A549 (cell line): ENCODE results near the gene SPAG9.

ENCODE experiments used
- CBX8 ChIP-seq: fragments of 200-600 bp; sonication (generic); IDR thresholded peaks from 2 replicates; pipeline ENCODE4 v1.6.1; 2016
- CEBPB ChIP-seq, 2 experiments: fragments of >200 bp in 1 of 2; sonication (Bioruptor Twin) in 1 of 2; formaldehyde crosslinking in 1 of 2; IDR thresholded peaks; 2 replicates each; pipeline ENCODE4 v1.6.1; 2012 to 2016
- EHMT2 ChIP-seq: fragments of 200-600 bp; sonication (generic); IDR thresholded peaks from 2 replicates; pipeline ENCODE4 v1.6.1; 2016; ENCODE audit warnings: antibody characterized with exemption, low read depth, mild to moderate bottlenecking, moderate library complexity
- EP300 ChIP-seq, 2 experiments: fragments of >200 bp; sonication (Bioruptor Twin); formaldehyde crosslinking; IDR thresholded peaks; 2 replicates in 1 of 2; 3 replicates in 1 of 2; pipeline ENCODE4 v1.6.1; 2016 to 2017
- FOSL2 ChIP-seq, 2 experiments: fragments of 450-650 bp in 1 of 2; fragments of >200 bp in 1 of 2; sonication (Bioruptor Twin) in 1 of 2; formaldehyde crosslinking; IDR thresholded peaks; 2 replicates each; pipeline versions ENCODE4 v1.5.0 to v1.6.1; 2016 to 2020; ENCODE audit warnings: mild to moderate bottlenecking in 1 of 2, moderate library complexity in 1 of 2
- SMC3 ChIP-seq: fragments of >200 bp; sonication (Bioruptor Twin); formaldehyde crosslinking; IDR thresholded peaks from 3 replicates; pipeline ENCODE4 v1.6.1; 2018; ENCODE audit warnings: inconsistent platforms
- ZFP36 ChIP-seq: fragments of 450-650 bp; IDR thresholded peaks from 2 replicates; pipeline ENCODE4 v1.6.1; 2014; ENCODE audit warnings: borderline replicate concordance; ENCODE audit not compliant: partially characterized antibody
- TF ChIP-seq, protein P1 (sequence below): fragments of 200-600 bp; sonication (generic); IDR thresholded peaks from 2 replicates; pipeline ENCODE4 v1.6.1; 2016; ENCODE audit warnings: antibody characterized with exemption, mild to moderate bottlenecking, moderate library complexity
- TF ChIP-seq, protein P2 (sequence below): fragments of >200 bp; sonication (Bioruptor Twin); formaldehyde crosslinking; IDR thresholded peaks from 3 replicates; pipeline ENCODE4 v1.5.1; 2016
- TF ChIP-seq, protein P3 (sequence below): fragments of >200 bp; sonication (Bioruptor Twin); formaldehyde crosslinking; IDR thresholded peaks from 3 replicates; pipeline ENCODE4 v1.6.1; 2016
- TF ChIP-seq, protein P4 (sequence below): IDR thresholded peaks from 2 replicates; pipeline ENCODE4 v1.6.1; 2012

DNA sequence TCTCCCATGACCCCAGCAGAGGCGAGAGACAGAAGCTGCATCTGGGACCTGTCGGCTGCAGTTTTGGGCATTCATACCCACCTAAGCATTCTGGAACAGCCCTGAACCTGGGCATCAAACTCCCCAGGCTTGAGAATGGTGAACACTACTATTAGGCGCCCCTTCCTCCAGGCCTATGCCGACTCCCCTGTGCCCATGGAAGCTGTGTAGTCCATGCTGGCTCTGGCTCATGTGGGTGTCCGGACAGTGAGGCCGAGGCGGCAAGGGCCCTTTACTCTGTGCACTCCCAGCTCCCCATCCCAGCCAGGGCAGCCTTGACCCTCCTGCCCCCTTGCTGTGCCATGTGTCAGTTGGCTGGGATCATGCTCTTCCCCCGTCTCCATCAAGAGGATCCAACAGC is 165.5 kb downstream of the SPAG9 start:
- no peak for TF ChIP-seq EP300 (IDR thresholded peaks at IDR 0.05)
- TF ChIP-seq, protein P1, sequence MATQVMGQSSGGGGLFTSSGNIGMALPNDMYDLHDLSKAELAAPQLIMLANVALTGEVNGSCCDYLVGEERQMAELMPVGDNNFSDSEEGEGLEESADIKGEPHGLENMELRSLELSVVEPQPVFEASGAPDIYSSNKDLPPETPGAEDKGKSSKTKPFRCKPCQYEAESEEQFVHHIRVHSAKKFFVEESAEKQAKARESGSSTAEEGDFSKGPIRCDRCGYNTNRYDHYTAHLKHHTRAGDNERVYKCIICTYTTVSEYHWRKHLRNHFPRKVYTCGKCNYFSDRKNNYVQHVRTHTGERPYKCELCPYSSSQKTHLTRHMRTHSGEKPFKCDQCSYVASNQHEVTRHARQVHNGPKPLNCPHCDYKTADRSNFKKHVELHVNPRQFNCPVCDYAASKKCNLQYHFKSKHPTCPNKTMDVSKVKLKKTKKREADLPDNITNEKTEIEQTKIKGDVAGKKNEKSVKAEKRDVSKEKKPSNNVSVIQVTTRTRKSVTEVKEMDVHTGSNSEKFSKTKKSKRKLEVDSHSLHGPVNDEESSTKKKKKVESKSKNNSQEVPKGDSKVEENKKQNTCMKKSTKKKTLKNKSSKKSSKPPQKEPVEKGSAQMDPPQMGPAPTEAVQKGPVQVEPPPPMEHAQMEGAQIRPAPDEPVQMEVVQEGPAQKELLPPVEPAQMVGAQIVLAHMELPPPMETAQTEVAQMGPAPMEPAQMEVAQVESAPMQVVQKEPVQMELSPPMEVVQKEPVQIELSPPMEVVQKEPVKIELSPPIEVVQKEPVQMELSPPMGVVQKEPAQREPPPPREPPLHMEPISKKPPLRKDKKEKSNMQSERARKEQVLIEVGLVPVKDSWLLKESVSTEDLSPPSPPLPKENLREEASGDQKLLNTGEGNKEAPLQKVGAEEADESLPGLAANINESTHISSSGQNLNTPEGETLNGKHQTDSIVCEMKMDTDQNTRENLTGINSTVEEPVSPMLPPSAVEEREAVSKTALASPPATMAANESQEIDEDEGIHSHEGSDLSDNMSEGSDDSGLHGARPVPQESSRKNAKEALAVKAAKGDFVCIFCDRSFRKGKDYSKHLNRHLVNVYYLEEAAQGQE: no peak
- TF ChIP-seq, protein P2, sequence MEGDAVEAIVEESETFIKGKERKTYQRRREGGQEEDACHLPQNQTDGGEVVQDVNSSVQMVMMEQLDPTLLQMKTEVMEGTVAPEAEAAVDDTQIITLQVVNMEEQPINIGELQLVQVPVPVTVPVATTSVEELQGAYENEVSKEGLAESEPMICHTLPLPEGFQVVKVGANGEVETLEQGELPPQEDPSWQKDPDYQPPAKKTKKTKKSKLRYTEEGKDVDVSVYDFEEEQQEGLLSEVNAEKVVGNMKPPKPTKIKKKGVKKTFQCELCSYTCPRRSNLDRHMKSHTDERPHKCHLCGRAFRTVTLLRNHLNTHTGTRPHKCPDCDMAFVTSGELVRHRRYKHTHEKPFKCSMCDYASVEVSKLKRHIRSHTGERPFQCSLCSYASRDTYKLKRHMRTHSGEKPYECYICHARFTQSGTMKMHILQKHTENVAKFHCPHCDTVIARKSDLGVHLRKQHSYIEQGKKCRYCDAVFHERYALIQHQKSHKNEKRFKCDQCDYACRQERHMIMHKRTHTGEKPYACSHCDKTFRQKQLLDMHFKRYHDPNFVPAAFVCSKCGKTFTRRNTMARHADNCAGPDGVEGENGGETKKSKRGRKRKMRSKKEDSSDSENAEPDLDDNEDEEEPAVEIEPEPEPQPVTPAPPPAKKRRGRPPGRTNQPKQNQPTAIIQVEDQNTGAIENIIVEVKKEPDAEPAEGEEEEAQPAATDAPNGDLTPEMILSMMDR: no peak
- TF ChIP-seq FOSL2 (IDR thresholded peaks at IDR 0.05): no peak
- no peak for TF ChIP-seq FOSL2 (CRISPR knock-in tag; IDR thresholded peaks at IDR 0.05)
- no peak for TF ChIP-seq CBX8
- TF ChIP-seq, protein P3, sequence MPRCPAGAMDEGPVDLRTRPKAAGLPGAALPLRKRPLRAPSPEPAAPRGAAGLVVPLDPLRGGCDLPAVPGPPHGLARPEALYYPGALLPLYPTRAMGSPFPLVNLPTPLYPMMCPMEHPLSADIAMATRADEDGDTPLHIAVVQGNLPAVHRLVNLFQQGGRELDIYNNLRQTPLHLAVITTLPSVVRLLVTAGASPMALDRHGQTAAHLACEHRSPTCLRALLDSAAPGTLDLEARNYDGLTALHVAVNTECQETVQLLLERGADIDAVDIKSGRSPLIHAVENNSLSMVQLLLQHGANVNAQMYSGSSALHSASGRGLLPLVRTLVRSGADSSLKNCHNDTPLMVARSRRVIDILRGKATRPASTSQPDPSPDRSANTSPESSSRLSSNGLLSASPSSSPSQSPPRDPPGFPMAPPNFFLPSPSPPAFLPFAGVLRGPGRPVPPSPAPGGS: no peak
- TF ChIP-seq EHMT2: no peak
- no peak for TF ChIP-seq ZFP36
- TF ChIP-seq SMC3: no peak
- TF ChIP-seq, protein P4, sequence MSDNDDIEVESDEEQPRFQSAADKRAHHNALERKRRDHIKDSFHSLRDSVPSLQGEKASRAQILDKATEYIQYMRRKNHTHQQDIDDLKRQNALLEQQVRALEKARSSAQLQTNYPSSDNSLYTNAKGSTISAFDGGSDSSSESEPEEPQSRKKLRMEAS: no peak
- no peak for TF ChIP-seq CEBPB (IDR thresholded peaks at IDR 0.05)
